PC-3 (cell line): ENCODE data around the gene ANP32A. TPM values are rescaled to one million over a fixed set of nuclear protein-coding genes. Genes with fewer than 3 reads are reported as not detected.

Experiments
- ATAC-seq: fragments of 200-7000 bp; cut with Tn5 transposase; 2 replicates; pipeline ENCODE4 v1.9.1; 2020; ENCODE audit warnings: mild to moderate bottlenecking, moderate library complexity
- BruUV-seq: library from RNA; stranded (reverse); fragments of 400-500 nt; replicated peaks from 2 replicates; lab custom pipeline; 2021; lab: Mats Ljungman, UMichigan
- CTCF ChIA-PET: fragments of 300-600 bp; sonication (Branson Sonifier 250); formaldehyde crosslinking; loops from one replicate; lab custom pipeline; 2022; ENCODE audit warnings: antibody characterized with exemption; lab: Charles Lee
- POLR2A ChIA-PET: fragments of 300-600 bp; sonication (Branson Sonifier 250); formaldehyde crosslinking; loops from one replicate; lab custom pipeline; 2022; ENCODE audit warnings: antibody characterized with exemption; ENCODE audit not compliant: unreplicated experiment; lab: Charles Lee
- DNase-seq: peaks from one replicate; pipeline ENCODE4 v3.0.0-alpha.2; 2015
- H2AFZ ChIP-seq: fragments of 300-600 bp; sonication (generic); 2 replicates; pipeline ENCODE4 v1.6.0; 2016; ENCODE audit warnings: antibody characterized with exemption, low read length
- H3F3A ChIP-seq: fragments of 300-600 bp; sonication (generic); one replicate; pipeline ENCODE4 v1.6.0; 2017; ENCODE audit warnings: antibody characterized with exemption, low read length, control low read depth, mild to moderate bottlenecking; ENCODE audit not compliant: unreplicated experiment
- H3K27ac ChIP-seq: fragments of 300-600 bp; sonication (generic); 2 replicates; pipeline ENCODE4 v1.5.1; 2016; ENCODE audit warnings: mild to moderate bottlenecking, low read length
- H3K27me3 ChIP-seq: fragments of 300-600 bp; sonication (generic); 2 replicates; pipeline ENCODE4 v1.6.1; 2016; ENCODE audit warnings: low read length, mixed read lengths
- H3K36me3 ChIP-seq: fragments of 300-600 bp; sonication (generic); 2 replicates; pipeline ENCODE4 v1.6.1; 2016; ENCODE audit warnings: low read depth, mixed run types, low read length, mixed read lengths
- H3K4me1 ChIP-seq: fragments of 300-600 bp; sonication (generic); 2 replicates; pipeline ENCODE4 v1.5.1; 2016; ENCODE audit warnings: low read length; ENCODE audit not compliant: insufficient read depth
- H3K4me2 ChIP-seq: fragments of 300-600 bp; sonication (generic); 2 replicates; pipeline ENCODE4 v1.6.0; 2016; ENCODE audit warnings: low read length
- H3K4me3 ChIP-seq: fragments of 300-600 bp; sonication (generic); 2 replicates; pipeline ENCODE4 v1.5.1; 2016; ENCODE audit warnings: mild to moderate bottlenecking, low read length, mixed read lengths
- H3K79me2 ChIP-seq: fragments of 300-600 bp; sonication (generic); 2 replicates; pipeline ENCODE4 v1.6.1; 2017; ENCODE audit warnings: low read length, mixed read lengths
- H3K9ac ChIP-seq: fragments of 300-600 bp; sonication (generic); 2 replicates; pipeline ENCODE4 v1.6.0; 2016; ENCODE audit warnings: mild to moderate bottlenecking, low read length
- H3K9me2 ChIP-seq: fragments of 300-600 bp; sonication (generic); replicated peaks from 2 replicates; pipeline ENCODE4 v1.6.1; 2016; ENCODE audit warnings: mixed run types, low read length, mixed read lengths
- H3K9me3 ChIP-seq: fragments of 300-600 bp; sonication (generic); 2 replicates; pipeline ENCODE4 v1.6.1; 2016; ENCODE audit warnings: low read length, mixed read lengths
- H4K20me1 ChIP-seq: fragments of 300-600 bp; sonication (generic); 2 replicates; pipeline ENCODE4 v1.6.1; 2016; ENCODE audit warnings: low read length, mixed read lengths
- CTCF ChIP-seq: fragments of 300-600 bp; sonication (generic); conservative IDR thresholded peaks from 2 replicates; pipeline ENCODE4 v1.5.1; 2017; ENCODE audit warnings: antibody characterized with exemption, low read depth, mild to moderate bottlenecking, low read length
- EZH2 ChIP-seq: fragments of 300-600 bp; sonication (generic); IDR thresholded peaks from one replicate; pipeline ENCODE4 v1.6.1; 2017; ENCODE audit warnings: antibody characterized with exemption, mild to moderate bottlenecking, low read length; ENCODE audit not compliant: unreplicated experiment
- EZH2phosphoT487 ChIP-seq: fragments of 300-600 bp; sonication (generic); IDR thresholded peaks from 2 replicates; pipeline ENCODE4 v1.6.1; 2018; ENCODE audit warnings: mild to moderate bottlenecking, antibody characterized with exemption, low read length, borderline replicate concordance
- intact Hi-C: fragments of 100-400 bp; cut with micrococcal nuclease; formaldehyde crosslinking; loops from 2 replicates; pipeline ENCODE4 v1.9.0; 2023
- total RNA-seq: library from RNA; depleted of rRNA; stranded (reverse); fragments of >200 nt; gene quantifications from 2 replicates; pipeline ENCODE4 v1.2.3, GENCODE V29; 2014

The ANP32A gene
- total RNA-seq, 1 experiment from 2014 or later, result 106 TPM

GRCh38 chr15:68733666-68734065 lies 87.0 kb downstream of the ANP32A start:
- Histone ChIP-seq H3F3A (no peaks in the 10 kb centered on the region), H3K9me3 (no peaks in the 10 kb centered on the region), H4K20me1 (no peaks in the 10 kb centered on the region), H3K4me1 (no peaks in the 10 kb centered on the region), H3K36me3 (no peaks in the 10 kb centered on the region), H3K27ac (no peak overlapping the region), H2AFZ (no peak overlapping the region), H3K79me2 (no peaks in the 10 kb centered on the region), H3K27me3 (no peaks in the 10 kb centered on the region), H3K4me2 (no peak overlapping the region), H3K4me3 (no peak overlapping the region), H3K9ac (no peak overlapping the region), H3K9me2 (no peaks in the 10 kb centered on the region)
- intact Hi-C loops, result no loop called here
- no peak for ATAC-seq
- POLR2A ChIA-PET, result no interaction called here
- BruUV-seq, result no TSS peak
- DNase-seq, result no peak
- no peak for TF ChIP-seq CTCF
- no peak for TF ChIP-seq EZH2phosphoT487
- TF ChIP-seq EZH2, result no peak
- CTCF ChIA-PET, result interaction anchor here (0.5 kb wide), 1 partner anchor 184 kb away, joined by 3 read pairs; no protein-coding TSS in a partner anchor

- Histone ChIP-seq H3K4me1 (no peaks in the 10 kb centered on the region), H3K9me2 (no peaks in the 10 kb centered on the region), H3K36me3 (no peaks in the 10 kb centered on the region), H3F3A (no peaks in the 10 kb centered on the region), H3K4me3 (no peak overlapping the region), H3K9me3 (no peaks in the 10 kb centered on the region), H4K20me1 (no peaks in the 10 kb centered on the region), H3K4me2 (no peak overlapping the region), H2AFZ (no peak overlapping the region), H3K79me2 (no peaks in the 10 kb centered on the region), H3K27me3 (no peaks in the 10 kb centered on the region), H3K27ac (no peak overlapping the region), H3K9ac (no peak overlapping the region)
- ATAC-seq (no peak), DNase-seq (no peak)
- BruUV-seq, result no TSS peak
- intact Hi-C loops, result no loop called here
- CTCF ChIA-PET, result no interaction called here
- no peak for TF ChIP-seq CTCF
- TF ChIP-seq EZH2phosphoT487, result no peak
- TF ChIP-seq EZH2, result no peak
- POLR2A ChIA-PET, result no interaction called here
These were observed 88.2 kb downstream of the ANP32A start for GRCh38 chr15:68732451-68732850.

GRCh38 chr15:68730976-68731897 lies 89.5 kb downstream of the ANP32A start:
- Histone ChIP-seq H3K4me1 (no peaks in the 10 kb centered on the region), H3K9me3 (no peaks in the 10 kb centered on the region), H3K4me2 (no peak overlapping the region), H3K27ac (no peak overlapping the region), H4K20me1 (no peaks in the 10 kb centered on the region), H3K27me3 (no peaks in the 10 kb centered on the region), H3K9ac (no peak overlapping the region), H3F3A (no peaks in the 10 kb centered on the region), H3K79me2 (no peaks in the 10 kb centered on the region), H3K9me2 (no peaks in the 10 kb centered on the region), H2AFZ (no peak overlapping the region), H3K36me3 (no peaks in the 10 kb centered on the region), H3K4me3 (no peak overlapping the region)
- TF ChIP-seq CTCF (no peak), EZH2 (no peak), EZH2phosphoT487 (no peak)
- ATAC-seq (no peak), DNase-seq (no peak)
- intact Hi-C loops, result loop anchor here (1.0 kb wide), 1 partner anchor 145 kb away; no protein-coding TSS in a partner anchor
- ChIA-PET CTCF (no interaction called here), POLR2A (no interaction called here)
- no TSS peak for BruUV-seq
